IPS-18a (cell line): ENCODE results near the gene IQSEC2.

Source experiments
- H3K27ac ChIP-seq: one replicate; pipeline ENCODE4 v1.5.1; 2013; ENCODE audit warnings: low read length
- H3K27me3 ChIP-seq: one replicate; pipeline ENCODE4 v1.6.1; 2013; ENCODE audit warnings: mild to moderate bottlenecking, low read length; ENCODE audit not compliant: control insufficient read depth, insufficient read depth
- H3K36me3 ChIP-seq: one replicate; pipeline ENCODE4 v1.6.1; 2013; ENCODE audit warnings: low read depth, low read length; ENCODE audit not compliant: control insufficient read depth
- H3K4me1 ChIP-seq: one replicate; pipeline ENCODE4 v1.6.1; 2013; ENCODE audit warnings: low read depth, low read length; ENCODE audit not compliant: control insufficient read depth
- H3K4me3 ChIP-seq: one replicate; pipeline ENCODE4 v1.5.1; 2013; ENCODE audit warnings: low read length
- H3K9ac ChIP-seq: one replicate; pipeline ENCODE4 v1.6.1; 2013; ENCODE audit warnings: mild to moderate bottlenecking, low read length, moderate library complexity
- H3K9me3 ChIP-seq: one replicate; pipeline ENCODE4 v1.6.1; 2013; ENCODE audit warnings: low read depth, low read length; ENCODE audit not compliant: control insufficient read depth

The IQSEC2 gene

DNA sequence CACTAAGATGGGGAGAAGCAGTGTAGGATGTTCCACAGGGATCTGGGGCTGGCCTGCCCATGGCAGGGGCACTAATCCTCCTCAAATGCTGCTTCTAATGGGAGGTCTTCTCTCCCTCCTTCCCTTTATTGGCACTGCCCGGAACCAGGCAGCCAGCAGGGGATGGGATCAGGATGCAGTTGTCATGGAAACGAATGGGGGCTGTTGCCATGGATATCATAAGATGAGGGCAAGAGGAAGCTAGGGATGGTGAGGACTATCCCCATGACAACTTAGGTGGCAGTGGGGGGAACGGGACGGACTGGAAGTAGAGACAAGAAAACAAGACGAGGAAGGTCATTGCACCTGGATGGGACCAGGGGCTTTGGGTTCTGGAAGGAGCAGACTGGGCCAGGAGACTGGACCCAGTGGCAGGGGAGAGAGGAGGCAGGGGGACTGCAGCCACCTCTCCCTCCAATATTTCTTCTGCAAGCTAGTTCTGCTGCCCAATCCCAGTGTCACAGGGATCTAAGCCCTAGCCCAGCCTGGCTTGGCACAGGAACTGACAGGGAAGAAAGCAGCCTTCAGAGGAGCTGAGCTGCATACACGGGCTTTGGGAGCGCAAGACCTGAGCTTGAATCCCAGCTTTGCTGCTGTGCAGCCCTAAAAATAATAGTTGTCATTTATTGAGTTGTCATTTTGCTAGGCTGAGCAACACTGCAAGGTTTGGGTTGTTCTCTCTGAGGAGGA is 19.0 kb downstream of the IQSEC2 start:
- Histone ChIP-seq H3K4me1 (no peaks in the 10 kb centered on the region), H3K4me3 (no peak overlapping the region), H3K36me3 (no peaks in the 10 kb centered on the region), H3K9ac (no peak overlapping the region), H3K27me3 (no peaks in the 10 kb centered on the region), H3K9me3 (no peaks in the 10 kb centered on the region), H3K27ac (no peak overlapping the region)

DNA sequence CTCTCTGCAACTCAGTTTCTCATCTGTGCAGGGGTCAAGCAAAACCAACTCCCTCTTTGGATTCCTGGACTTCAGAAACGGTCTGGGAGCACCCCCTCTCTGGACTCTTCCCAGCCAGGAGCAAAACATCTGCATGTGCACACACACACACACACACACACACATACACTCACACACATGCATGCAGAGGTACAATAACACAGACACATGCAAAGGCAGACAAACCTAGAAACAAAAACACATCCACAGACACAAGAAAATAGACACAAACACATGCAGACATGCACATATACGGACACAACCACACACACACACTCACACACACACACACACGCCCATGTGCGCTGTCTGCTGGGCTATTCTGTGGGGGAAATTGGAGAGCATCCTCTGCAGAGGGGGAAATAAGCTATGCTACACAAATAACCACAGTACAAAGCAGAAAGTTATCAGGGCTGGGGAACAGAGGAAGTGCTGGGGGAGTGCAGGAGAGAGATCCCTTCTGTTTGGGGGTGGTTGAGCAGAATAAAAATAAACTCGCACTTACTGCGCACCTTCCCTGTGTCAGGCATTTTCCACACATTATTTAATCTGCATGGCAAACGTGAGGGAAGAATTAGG is 19.9 kb downstream of the IQSEC2 start:
- H3K9me3 ChIP-seq = no peaks in the 10 kb centered on the region
- no peaks in the 10 kb centered on the region for H3K4me1 ChIP-seq
- H3K27me3 ChIP-seq = no peaks in the 10 kb centered on the region
- H3K36me3 ChIP-seq = no peaks in the 10 kb centered on the region
- H3K4me3 ChIP-seq = no peak overlapping the region
- no peak overlapping the region for H3K9ac ChIP-seq
- no peak overlapping the region for H3K27ac ChIP-seq

- no peaks in the 10 kb centered on the region for H3K27me3 ChIP-seq
- H3K36me3 ChIP-seq = no peaks in the 10 kb centered on the region
- no peak overlapping the region for H3K4me3 ChIP-seq
- no peak overlapping the region for H3K27ac ChIP-seq
- H3K9ac ChIP-seq = no peak overlapping the region
- no peaks in the 10 kb centered on the region for H3K4me1 ChIP-seq
- H3K9me3 ChIP-seq = no peaks in the 10 kb centered on the region
Measured at GRCh38 chrX:53260836-53261235, 20.5 kb downstream of the IQSEC2 start.

DNA sequence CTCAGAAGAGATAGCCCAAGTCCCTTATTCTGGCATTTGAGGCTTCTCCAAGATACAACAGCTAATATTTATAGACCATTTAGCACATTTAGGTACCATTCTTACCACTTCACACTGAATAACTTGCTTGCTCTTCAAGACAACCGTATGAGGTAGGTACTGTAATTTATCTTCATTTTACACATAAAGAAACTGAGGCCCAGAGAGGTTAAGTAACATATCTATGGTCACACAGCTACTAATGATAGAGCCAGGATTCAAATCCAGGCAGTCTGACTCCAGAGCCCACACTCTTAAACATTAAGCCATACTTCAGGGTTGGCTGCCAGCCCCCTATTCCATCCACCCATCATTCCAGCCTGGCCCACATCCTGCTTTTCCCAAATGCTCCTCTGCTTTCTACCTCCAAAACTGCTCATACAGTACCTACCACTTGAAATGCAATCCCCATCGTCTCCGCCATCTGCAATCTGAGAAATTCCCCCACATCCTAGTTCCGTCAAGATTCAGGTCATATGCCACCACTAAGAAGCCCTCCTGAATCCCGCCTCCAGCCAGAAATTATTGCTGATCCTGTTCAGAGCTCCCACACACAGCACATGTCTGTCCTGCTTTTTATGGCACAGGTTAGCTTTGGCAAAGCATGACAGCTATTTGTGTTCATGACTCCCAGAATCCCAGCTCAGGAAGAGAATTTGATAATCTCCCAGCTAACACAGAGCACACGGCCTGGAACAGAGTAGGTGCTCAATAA is 23.5 kb downstream of the IQSEC2 start:
- no peaks in the 10 kb centered on the region for H3K4me1 ChIP-seq
- no peaks in the 10 kb centered on the region for H3K36me3 ChIP-seq
- no peaks in the 10 kb centered on the region for H3K9me3 ChIP-seq
- H3K9ac ChIP-seq = no peak overlapping the region
- H3K27me3 ChIP-seq = no peaks in the 10 kb centered on the region
- no peak overlapping the region for H3K27ac ChIP-seq
- no peak overlapping the region for H3K4me3 ChIP-seq

DNA sequence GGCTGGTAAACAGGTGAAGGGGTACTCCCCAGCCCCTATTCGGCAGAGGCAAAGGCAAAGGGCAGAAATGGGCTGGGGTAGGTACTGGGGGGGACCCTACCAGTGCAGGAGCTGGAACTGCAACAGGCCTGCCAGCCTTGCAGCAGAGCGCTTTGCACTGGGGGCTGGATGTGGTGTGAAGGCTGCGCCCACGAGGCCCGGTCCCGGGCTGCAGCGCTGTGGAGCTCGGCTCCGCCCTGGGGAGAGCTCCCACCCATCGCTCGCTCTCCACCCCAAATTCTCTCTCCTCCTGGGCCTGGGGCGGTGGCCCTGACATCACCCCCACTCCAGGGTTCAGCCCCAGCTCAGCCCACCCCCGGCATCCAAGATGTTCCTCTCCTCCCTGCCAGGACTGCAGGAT is 24.2 kb downstream of the IQSEC2 start:
- Histone ChIP-seq H3K9ac (no peak overlapping the region), H3K36me3 (no peaks in the 10 kb centered on the region), H3K4me3 (no peak overlapping the region), H3K27me3 (no peaks in the 10 kb centered on the region), H3K9me3 (no peaks in the 10 kb centered on the region), H3K4me1 (no peaks in the 10 kb centered on the region), H3K27ac (no peak overlapping the region)

GRCh38 chrX:53256446-53257041 is 24.8 kb downstream of the IQSEC2 start:
- H3K4me3 ChIP-seq = no peak overlapping the region
- H3K9me3 ChIP-seq = peaks cover under 1% of the 10 kb centered on the region
- H3K27me3 ChIP-seq = no peaks in the 10 kb centered on the region
- no peaks in the 10 kb centered on the region for H3K36me3 ChIP-seq
- H3K9ac ChIP-seq = no peak overlapping the region
- no peak overlapping the region for H3K27ac ChIP-seq
- H3K4me1 ChIP-seq = no peaks in the 10 kb centered on the region

GRCh38 chrX:53255738-53256191 is 25.6 kb downstream of the IQSEC2 start:
- H3K9me3 ChIP-seq = peaks cover 5% of the 10 kb centered on the region
- no peak overlapping the region for H3K27ac ChIP-seq
- H3K36me3 ChIP-seq = no peaks in the 10 kb centered on the region
- H3K4me3 ChIP-seq = no peak overlapping the region
- H3K4me1 ChIP-seq = no peaks in the 10 kb centered on the region
- no peaks in the 10 kb centered on the region for H3K27me3 ChIP-seq
- no peak overlapping the region for H3K9ac ChIP-seq

- Histone ChIP-seq H3K4me1 (no peaks in the 10 kb centered on the region), H3K9me3 (peaks cover 5% of the 10 kb centered on the region), H3K27ac (no peak overlapping the region), H3K9ac (no peak overlapping the region), H3K27me3 (no peaks in the 10 kb centered on the region), H3K36me3 (no peaks in the 10 kb centered on the region), H3K4me3 (no peak overlapping the region)
Measured at GRCh38 chrX:53254570-53255461, 26.6 kb downstream of the IQSEC2 start.

DNA sequence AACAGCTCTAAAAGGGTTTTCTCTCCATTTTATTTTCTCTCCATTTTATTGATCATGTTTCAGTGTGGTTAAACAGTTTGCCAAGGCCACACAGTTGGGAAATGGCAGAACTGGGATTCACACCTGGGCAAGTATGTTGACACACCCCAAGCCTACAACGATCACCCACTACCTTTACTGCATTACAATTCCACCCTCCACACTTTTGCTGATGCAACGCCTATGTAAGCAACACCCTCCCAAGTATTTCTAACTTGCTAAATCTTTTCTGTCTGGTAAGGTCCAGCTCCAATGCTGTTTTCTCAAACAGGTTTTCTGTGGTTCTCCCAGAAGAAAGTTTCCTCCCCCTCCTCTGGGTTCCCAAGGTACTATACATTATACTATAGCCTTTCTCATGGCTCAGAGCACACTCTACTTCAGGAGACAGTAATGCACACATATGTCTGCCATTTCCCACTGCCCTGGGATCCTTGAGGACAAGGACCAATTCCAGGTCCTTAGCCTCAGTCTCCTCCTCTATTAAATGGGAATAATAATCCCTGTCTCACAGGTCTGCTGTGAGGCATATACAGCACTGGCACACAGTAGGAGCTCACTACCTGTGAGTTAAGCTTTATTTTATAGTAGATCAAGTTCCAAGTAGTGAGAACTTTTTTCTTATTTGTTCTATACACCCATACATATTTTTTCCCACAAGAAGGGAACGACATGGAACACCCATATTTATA is 27.9 kb downstream of the IQSEC2 start:
- H3K36me3 ChIP-seq = no peaks in the 10 kb centered on the region
- H3K4me1 ChIP-seq = no peaks in the 10 kb centered on the region
- no peak overlapping the region for H3K4me3 ChIP-seq
- H3K9me3 ChIP-seq = peaks cover 5% of the 10 kb centered on the region
- no peak overlapping the region for H3K27ac ChIP-seq
- H3K27me3 ChIP-seq = no peaks in the 10 kb centered on the region
- no peak overlapping the region for H3K9ac ChIP-seq

- no peak overlapping the region for H3K4me3 ChIP-seq
- H3K4me1 ChIP-seq = no peaks in the 10 kb centered on the region
- no peaks in the 10 kb centered on the region for H3K36me3 ChIP-seq
- no peak overlapping the region for H3K9ac ChIP-seq
- H3K27ac ChIP-seq = no peak overlapping the region
- no peaks in the 10 kb centered on the region for H3K27me3 ChIP-seq
- H3K9me3 ChIP-seq = peaks cover 16% of the 10 kb centered on the region
Measured at GRCh38 chrX:53251307-53251706, 30.1 kb downstream of the IQSEC2 start.
